GM12878 (cell line): ENCODE measurements around the gene SGPP2. TPM values are rescaled to one million over a fixed set of nuclear protein-coding genes. Genes with fewer than 3 reads are reported as not detected.
A peak's percentile ranks its signal among the peaks of the same experiment; 100 is the strongest.

Source experiments
- ATAC-seq: fragments of 200-7000 bp; cut with Tn5 transposase; 3 replicates; pipeline ENCODE4 v1.9.1; 2020; ENCODE audit warnings: mild to moderate bottlenecking, moderate library complexity
- BruUV-seq: library from RNA; stranded (reverse); fragments of 400-500 nt; replicated peaks from 2 replicates; lab custom pipeline; 2021; lab: Mats Ljungman, UMichigan
- CTCF ChIA-PET: fragments of 300-600 bp; sonication (Branson Sonifier 250); formaldehyde crosslinking; extraction: SDS; loops from one replicate; lab custom pipeline; 2021; ENCODE audit warnings: inconsistent platforms; lab: Yijun Ruan, JAX
- POLR2A ChIA-PET: fragments of 350-600 bp; formaldehyde crosslinking; extraction: SDS; loops from one replicate; lab custom pipeline; 2021; ENCODE audit warnings: inconsistent platforms; lab: Charles Lee
- RAD21 ChIA-PET: fragments of 300-600 bp; sonication (Branson Sonifier 250); formaldehyde crosslinking; loops from one replicate; lab custom pipeline; 2023; ENCODE audit warnings: antibody characterized with exemption; ENCODE audit not compliant: unreplicated experiment; lab: Charles Lee
- SMC1A ChIA-PET: fragments of 300-600 bp; sonication (Branson Sonifier 250); formaldehyde crosslinking; loops from one replicate; lab custom pipeline; 2023; ENCODE audit not compliant: unreplicated experiment, uncharacterized antibody; lab: Charles Lee
- DNase-seq: peaks from one replicate; pipeline ENCODE4 v3.0.0-alpha.2; 2011; ENCODE audit warnings: low read depth, low spot score
- FAIRE-seq: peaks from 3 replicates; lab custom pipeline; 2011; peaks lifted over from hg19 to GRCh38; lab: Jason Lieb, UNC
- H2AFZ ChIP-seq: 2 replicates; pipeline ENCODE4 v1.6.0; 2011; ENCODE audit warnings: low read depth, low read length, control low read depth; ENCODE audit not compliant: control insufficient read depth
- H3K27ac ChIP-seq: 2 replicates; pipeline ENCODE4 v1.5.1; 2011; ENCODE audit warnings: control low read depth; ENCODE audit not compliant: control insufficient read depth, insufficient read depth
- H3K27me3 ChIP-seq, 2 experiments: replicated peaks in 1 of 2; 2 replicates each; pipeline versions ENCODE4 v1.6.0 to v1.6.1; 2011; ENCODE audit warnings: low read length in 1 of 2; ENCODE audit not compliant: control insufficient read depth in 2 of 2, insufficient read depth in 2 of 2
- H3K36me3 ChIP-seq, 2 experiments: 2 replicates each; pipeline ENCODE4 v1.5.1; 2011; ENCODE audit warnings: low read length in 1 of 2; ENCODE audit not compliant: control insufficient read depth in 2 of 2, insufficient read depth in 2 of 2
- H3K4me1 ChIP-seq: 2 replicates; pipeline ENCODE4 v1.6.1; 2011; ENCODE audit warnings: mild to moderate bottlenecking, low read length, moderate library complexity, mixed read lengths; ENCODE audit not compliant: control insufficient read depth, insufficient read depth
- H3K4me2 ChIP-seq: 2 replicates; pipeline ENCODE4 v1.6.0; 2011; ENCODE audit warnings: control low read depth; ENCODE audit not compliant: control insufficient read depth, insufficient read depth
- H3K4me3 ChIP-seq: fragments of 200-600 bp; sonication (generic); 2 replicates; pipeline ENCODE4 v1.5.1; 2016
- H3K79me2 ChIP-seq: 2 replicates; pipeline ENCODE4 v1.6.0; 2011; ENCODE audit warnings: low read length; ENCODE audit not compliant: control insufficient read depth, insufficient read depth
- H3K9ac ChIP-seq: 2 replicates; pipeline ENCODE4 v1.8.0; 2011; ENCODE audit warnings: low read length, control low read depth, mixed read lengths; ENCODE audit not compliant: control insufficient read depth, insufficient read depth
- H3K9me3 ChIP-seq: replicated peaks from 3 replicates; pipeline ENCODE4 v1.5.1; 2011; ENCODE audit warnings: mild to moderate bottlenecking, low read length; ENCODE audit not compliant: control insufficient read depth, insufficient read depth
- H4K20me1 ChIP-seq: 2 replicates; pipeline ENCODE4 v1.6.0; 2011; ENCODE audit not compliant: control insufficient read depth, insufficient read depth
- CHD4 ChIP-seq: fragments of 200-600 bp; sonication (generic); IDR thresholded peaks from 2 replicates; pipeline ENCODE4 v1.6.1; 2016; ENCODE audit warnings: mild to moderate bottlenecking
- EP300 ChIP-seq, 2 experiments: fragments of 150-350 bp in 1 of 2; IDR thresholded peaks; 2 replicates each; pipeline ENCODE4 v1.6.1; 2011 to 2012; ENCODE audit warnings: low read depth in 2 of 2, low read length in 2 of 2, borderline replicate concordance in 1 of 2, improper control_type of control experiment in 1 of 2, inconsistent platforms in 1 of 2; ENCODE audit not compliant: control insufficient read depth in 1 of 2
- ETV6 ChIP-seq, 2 experiments: fragments of 450-650 bp in 1 of 2; IDR thresholded peaks in 1 of 2; conservative IDR thresholded peaks in 1 of 2; 2 replicates each; pipeline ENCODE4 v1.6.1; 2014; ENCODE audit warnings: antibody characterized with exemption in 1 of 2, borderline replicate concordance in 1 of 2, low read depth in 1 of 2, mild to moderate bottlenecking in 1 of 2, moderate library complexity in 1 of 2
- HDAC2 ChIP-seq: fragments of 200-600 bp; sonication (generic); IDR thresholded peaks from 2 replicates; pipeline ENCODE4 v1.6.1; 2017
- MTA3 ChIP-seq: IDR thresholded peaks from 2 replicates; pipeline ENCODE4 v1.6.1; 2012; ENCODE audit warnings: low read length, inconsistent platforms, borderline replicate concordance
- NBN ChIP-seq: fragments of 450-650 bp; IDR thresholded peaks from 2 replicates; pipeline ENCODE4 v1.6.1; 2016
- RAD21 ChIP-seq: IDR thresholded peaks from 2 replicates; pipeline ENCODE4 v1.6.1; 2011; ENCODE audit warnings: mild to moderate bottlenecking, low read depth, low read length, moderate library complexity; ENCODE audit not compliant: insufficient read depth
- RELA ChIP-seq: fragments of 450-650 bp; IDR thresholded peaks from 2 replicates; pipeline ENCODE4 v1.8.0; 2014; ENCODE audit warnings: borderline replicate concordance; ENCODE audit not compliant: partially characterized antibody
- RUNX3 ChIP-seq: IDR thresholded peaks from 2 replicates; pipeline ENCODE4 v1.6.1; 2012; ENCODE audit warnings: low read length, inconsistent platforms
- SMC3 ChIP-seq: IDR thresholded peaks from 2 replicates; pipeline ENCODE4 v1.6.1; 2011; ENCODE audit warnings: low read length, improper control_type of control experiment, borderline replicate concordance
- SREBF2 ChIP-seq: IDR thresholded peaks from 2 replicates; pipeline ENCODE4 v1.6.1; 2012; ENCODE audit warnings: mild to moderate bottlenecking, low read length
- YBX1 ChIP-seq: fragments of 450-650 bp; IDR thresholded peaks from 2 replicates; pipeline ENCODE4 v1.6.1; 2016; ENCODE audit warnings: antibody characterized with exemption
- WGBS: methylation state at CpG from one replicate; pipeline ENCODE4 v1.1.6; 2016; ENCODE audit warnings: low lambda C conversion rate; ENCODE audit not compliant: insufficient replicate concordance, insufficient coverage; ENCODE audit errors: missing lambda C conversion rate; 5-methylcytosine and 5-hydroxymethylcytosine counted together
- in situ Hi-C: fragments of 300-500 bp; cut with MboI; formaldehyde crosslinking; loops from 9 replicates; pipeline ENCODE4 v1.14.3; 2018; ENCODE audit warnings: mixed read lengths
- intact Hi-C: fragments of 100-400 bp; cut with micrococcal nuclease; formaldehyde crosslinking; loops from one replicate; pipeline ENCODE4 v1.14.2; 2022; ENCODE audit not compliant: unreplicated experiment
- polyA plus RNA-seq, 11 experiments: library from polyadenylated mRNA; depleted of rRNA in 4 of 11; unstranded in 6 of 11; stranded (reverse) in 5 of 11; fragments of >200 nt; fragmentation: Nextera tagmentation in 4 of 11; fragmentation: Illumina TruSeq in 1 of 11; extraction: Ambion mirVana in 4 of 11; extraction: Trizol in 1 of 11; gene quantifications; 1 replicate in 1 of 11; 2 replicates in 10 of 11; pipeline versions ENCODE4 v1.2.1 to v1.2.3, GENCODE V29; 2011 to 2016; ENCODE audit warnings: inconsistent platforms in 2 of 11, missing spikeins in 2 of 11, low read depth in 1 of 11
- total RNA-seq, 4 experiments: library from RNA; depleted of rRNA in 3 of 4; stranded (reverse); fragments of >200 nt in 3 of 4; fragmentation: Illumina TruSeq in 1 of 4; extraction: Trizol in 1 of 4; gene quantifications; 2 replicates each; pipeline versions ENCODE4 v1.2.1 to v1.2.3, GENCODE V29; 2013 to 2021
- TF ChIP-seq, protein P1 (sequence below): fragments of 450-650 bp; IDR thresholded peaks from 2 replicates; pipeline ENCODE4 v1.6.1; 2017; ENCODE audit warnings: mild to moderate bottlenecking, moderate library complexity
- TF ChIP-seq, protein P2 (sequence below), 3 experiments: IDR thresholded peaks in 2 of 3; conservative IDR thresholded peaks in 1 of 3; 2 replicates each; pipeline ENCODE4 v1.5.1; 2011; ENCODE audit warnings: low read depth in 3 of 3, low read length in 3 of 3, mild to moderate bottlenecking in 3 of 3, control low read depth in 2 of 3, moderate library complexity in 2 of 3, inconsistent platforms in 1 of 3, mixed read lengths in 1 of 3; ENCODE audit not compliant: control insufficient read depth in 2 of 3, insufficient read depth in 1 of 3; ENCODE audit errors: extremely low read depth in 1 of 3
- TF ChIP-seq, protein P3 (sequence below): IDR thresholded peaks from 2 replicates; pipeline ENCODE4 v1.6.1; 2011; ENCODE audit warnings: low read depth, low read length, improper control_type of control experiment, borderline replicate concordance

Gene SGPP2
- total and polyA plus RNA-seq, 10 of the 15 experiments (the other 5 are each of a cell fraction or from before 2014, with no cell fraction given) = 3.5 to 84.9 (median 13.1) TPM

DNA sequence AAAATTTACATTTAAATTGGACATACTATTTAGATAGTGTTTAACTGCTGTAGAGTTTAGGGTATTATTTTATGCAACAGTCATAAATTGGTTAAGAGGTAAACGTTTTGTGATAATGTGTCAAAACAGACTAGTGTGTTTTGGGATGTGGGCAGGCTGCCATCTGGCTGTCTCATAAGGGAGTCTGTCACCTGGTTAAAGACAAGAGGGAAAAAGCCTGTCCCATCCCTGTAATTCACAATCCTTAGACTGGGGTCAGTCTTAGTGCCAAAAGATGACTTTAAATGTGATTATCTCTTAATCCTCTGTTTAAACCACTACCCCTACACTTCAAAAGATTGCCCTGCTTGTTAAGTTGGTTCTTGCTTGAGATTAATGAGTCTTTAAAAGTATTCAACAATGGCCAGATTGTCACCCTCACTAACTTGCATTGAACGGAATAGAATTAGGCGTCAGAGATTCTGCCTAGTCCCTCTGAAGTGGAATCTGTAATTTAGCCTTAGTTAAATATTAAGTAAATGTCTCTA, 59.2 kb downstream of the SGPP2 start:
- no peaks in the 10 kb centered on the region for H4K20me1 ChIP-seq
- DNase-seq (no peak), FAIRE-seq (peak; percentile 7), ATAC-seq (peak; percentile 50; the same call in 2 of the 3 replicates)
- H3K27ac ChIP-seq = no peak overlapping the region
- H3K9me3 ChIP-seq = no peaks in the 10 kb centered on the region
- no peak overlapping the region for H3K4me2 ChIP-seq
- no peaks in the 10 kb centered on the region for H3K4me1 ChIP-seq
- WGBS = 79% methylated on average over 3 of the region's 3 CpGs
- BruUV-seq = no TSS peak
- CTCF ChIA-PET = interaction anchor here (0.7 to 5.3 kb wide), 12 partner anchors 15 to 170 kb away, joined by 3 to 88 read pairs (median 3); a partner anchor contains a TSS
- no peaks in the 10 kb centered on the region; the same call in none of the 2 replicates for H3K79me2 ChIP-seq
- no peak overlapping the region for H3K9ac ChIP-seq
- SMC1A ChIA-PET = interaction anchor here (0.8 to 4.1 kb wide), 17 partner anchors 15 to 170 kb away, joined by 3 to 24 read pairs (median 4); partner anchors contain the start of gene SGPP2
- in situ Hi-C loops (no loop called here), intact Hi-C loops (loop anchor here (1.0 kb wide), 1 partner anchor 165 kb away; no protein-coding TSS in a partner anchor)
- H3K36me3 ChIP-seq = peaks cover 3 to 5% of the 10 kb centered on the region in 2 experiments; a peak in 3 of 4 replicates
- H2AFZ ChIP-seq = no peak overlapping the region
- no peak overlapping the region for H3K4me3 ChIP-seq
- RAD21 ChIA-PET = interaction anchor here (0.6 to 3.9 kb wide), 7 partner anchors 32 to 166 kb away, joined by 3 to 31 read pairs (median 4); no protein-coding TSS in a partner anchor
- H3K27me3 ChIP-seq = no peaks in the 10 kb centered on the region
- POLR2A ChIA-PET = no interaction called here
- TF ChIP-seq, protein P1, sequence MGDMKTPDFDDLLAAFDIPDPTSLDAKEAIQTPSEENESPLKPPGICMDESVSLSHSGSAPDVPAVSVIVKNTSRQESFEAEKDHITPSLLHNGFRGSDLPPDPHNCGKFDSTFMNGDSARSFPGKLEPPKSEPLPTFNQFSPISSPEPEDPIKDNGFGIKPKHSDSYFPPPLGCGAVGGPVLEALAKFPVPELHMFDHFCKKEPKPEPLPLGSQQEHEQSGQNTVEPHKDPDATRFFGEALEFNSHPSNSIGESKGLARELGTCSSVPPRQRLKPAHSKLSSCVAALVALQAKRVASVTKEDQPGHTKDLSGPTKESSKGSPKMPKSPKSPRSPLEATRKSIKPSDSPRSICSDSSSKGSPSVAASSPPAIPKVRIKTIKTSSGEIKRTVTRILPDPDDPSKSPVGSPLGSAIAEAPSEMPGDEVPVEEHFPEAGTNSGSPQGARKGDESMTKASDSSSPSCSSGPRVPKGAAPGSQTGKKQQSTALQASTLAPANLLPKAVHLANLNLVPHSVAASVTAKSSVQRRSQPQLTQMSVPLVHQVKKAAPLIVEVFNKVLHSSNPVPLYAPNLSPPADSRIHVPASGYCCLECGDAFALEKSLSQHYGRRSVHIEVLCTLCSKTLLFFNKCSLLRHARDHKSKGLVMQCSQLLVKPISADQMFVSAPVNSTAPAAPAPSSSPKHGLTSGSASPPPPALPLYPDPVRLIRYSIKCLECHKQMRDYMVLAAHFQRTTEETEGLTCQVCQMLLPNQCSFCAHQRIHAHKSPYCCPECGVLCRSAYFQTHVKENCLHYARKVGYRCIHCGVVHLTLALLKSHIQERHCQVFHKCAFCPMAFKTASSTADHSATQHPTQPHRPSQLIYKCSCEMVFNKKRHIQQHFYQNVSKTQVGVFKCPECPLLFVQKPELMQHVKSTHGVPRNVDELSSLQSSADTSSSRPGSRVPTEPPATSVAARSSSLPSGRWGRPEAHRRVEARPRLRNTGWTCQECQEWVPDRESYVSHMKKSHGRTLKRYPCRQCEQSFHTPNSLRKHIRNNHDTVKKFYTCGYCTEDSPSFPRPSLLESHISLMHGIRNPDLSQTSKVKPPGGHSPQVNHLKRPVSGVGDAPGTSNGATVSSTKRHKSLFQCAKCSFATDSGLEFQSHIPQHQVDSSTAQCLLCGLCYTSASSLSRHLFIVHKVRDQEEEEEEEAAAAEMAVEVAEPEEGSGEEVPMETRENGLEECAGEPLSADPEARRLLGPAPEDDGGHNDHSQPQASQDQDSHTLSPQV = no peak
- no peak for TF ChIP-seq HDAC2
- peak; percentile 38; the same call in 1 of the 2 replicates for TF ChIP-seq RAD21
- TF ChIP-seq MTA3 = no peak
- TF ChIP-seq, protein P2, sequence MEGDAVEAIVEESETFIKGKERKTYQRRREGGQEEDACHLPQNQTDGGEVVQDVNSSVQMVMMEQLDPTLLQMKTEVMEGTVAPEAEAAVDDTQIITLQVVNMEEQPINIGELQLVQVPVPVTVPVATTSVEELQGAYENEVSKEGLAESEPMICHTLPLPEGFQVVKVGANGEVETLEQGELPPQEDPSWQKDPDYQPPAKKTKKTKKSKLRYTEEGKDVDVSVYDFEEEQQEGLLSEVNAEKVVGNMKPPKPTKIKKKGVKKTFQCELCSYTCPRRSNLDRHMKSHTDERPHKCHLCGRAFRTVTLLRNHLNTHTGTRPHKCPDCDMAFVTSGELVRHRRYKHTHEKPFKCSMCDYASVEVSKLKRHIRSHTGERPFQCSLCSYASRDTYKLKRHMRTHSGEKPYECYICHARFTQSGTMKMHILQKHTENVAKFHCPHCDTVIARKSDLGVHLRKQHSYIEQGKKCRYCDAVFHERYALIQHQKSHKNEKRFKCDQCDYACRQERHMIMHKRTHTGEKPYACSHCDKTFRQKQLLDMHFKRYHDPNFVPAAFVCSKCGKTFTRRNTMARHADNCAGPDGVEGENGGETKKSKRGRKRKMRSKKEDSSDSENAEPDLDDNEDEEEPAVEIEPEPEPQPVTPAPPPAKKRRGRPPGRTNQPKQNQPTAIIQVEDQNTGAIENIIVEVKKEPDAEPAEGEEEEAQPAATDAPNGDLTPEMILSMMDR (IDR thresholded peaks at IDR 0.05 in 2 of 3, conservative IDR thresholded peaks at IDR 0.05 in 1 of 3; ENCODE audit: control insufficient read depth in 2 of 3, extremely low read depth in 1 of 3, insufficient read depth in 1 of 3, low read depth in 3 of 3, low read length in 3 of 3) = peak in 2 of 3 experiments; percentile 25 to 63; a peak in 3 of 6 replicates
- TF ChIP-seq RUNX3 = no peak
- TF ChIP-seq YBX1 = no peak
- peak; percentile 43; the same call in 1 of the 2 replicates for TF ChIP-seq SMC3
- TF ChIP-seq, protein P3, sequence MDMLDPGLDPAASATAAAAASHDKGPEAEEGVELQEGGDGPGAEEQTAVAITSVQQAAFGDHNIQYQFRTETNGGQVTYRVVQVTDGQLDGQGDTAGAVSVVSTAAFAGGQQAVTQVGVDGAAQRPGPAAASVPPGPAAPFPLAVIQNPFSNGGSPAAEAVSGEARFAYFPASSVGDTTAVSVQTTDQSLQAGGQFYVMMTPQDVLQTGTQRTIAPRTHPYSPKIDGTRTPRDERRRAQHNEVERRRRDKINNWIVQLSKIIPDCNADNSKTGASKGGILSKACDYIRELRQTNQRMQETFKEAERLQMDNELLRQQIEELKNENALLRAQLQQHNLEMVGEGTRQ = no peak
- TF ChIP-seq RELA = no peak
- no peak for TF ChIP-seq SREBF2
- TF ChIP-seq NBN = no peak
- no peak for TF ChIP-seq EP300 (IDR thresholded peaks at IDR 0.05; ENCODE audit: borderline replicate concordance in 1 of 2, control insufficient read depth in 1 of 2, low read depth in 2 of 2, low read length in 2 of 2)
- no peak for TF ChIP-seq ETV6 (conservative IDR thresholded peaks at IDR 0.05 in 1 of 2, IDR thresholded peaks at IDR 0.05 in 1 of 2; ENCODE audit: borderline replicate concordance in 1 of 2, low read depth in 1 of 2)
- TF ChIP-seq CHD4 = no peak
